ENCODE data around the gene CFD.
"Not testable (repeated sequence)": the region's sequence is repeated elsewhere in the genome, so short reads cannot be mapped to it uniquely, and the experiment has no call there.

The CFD gene

GRCh38 chr19:825897-826644 lies 33.4 kb upstream of the CFD start:
- no peak for DNase-seq (ENCODE audit: low spot score)

GRCh38 chr19:827314-827709 lies 32.2 kb upstream of the CFD start:
- DNase-seq (ENCODE audit: low spot score): no peak

- DNase-seq (ENCODE audit: low spot score): no peak
Observed at GRCh38 chr19:827710-828321, 31.6 kb upstream of the CFD start, which contains the start of gene AZU1. TSS of gene AZU1 (plus strand) at chr19:827837. CDS start at chr19:827847, 10 bp downstream.

DNA sequence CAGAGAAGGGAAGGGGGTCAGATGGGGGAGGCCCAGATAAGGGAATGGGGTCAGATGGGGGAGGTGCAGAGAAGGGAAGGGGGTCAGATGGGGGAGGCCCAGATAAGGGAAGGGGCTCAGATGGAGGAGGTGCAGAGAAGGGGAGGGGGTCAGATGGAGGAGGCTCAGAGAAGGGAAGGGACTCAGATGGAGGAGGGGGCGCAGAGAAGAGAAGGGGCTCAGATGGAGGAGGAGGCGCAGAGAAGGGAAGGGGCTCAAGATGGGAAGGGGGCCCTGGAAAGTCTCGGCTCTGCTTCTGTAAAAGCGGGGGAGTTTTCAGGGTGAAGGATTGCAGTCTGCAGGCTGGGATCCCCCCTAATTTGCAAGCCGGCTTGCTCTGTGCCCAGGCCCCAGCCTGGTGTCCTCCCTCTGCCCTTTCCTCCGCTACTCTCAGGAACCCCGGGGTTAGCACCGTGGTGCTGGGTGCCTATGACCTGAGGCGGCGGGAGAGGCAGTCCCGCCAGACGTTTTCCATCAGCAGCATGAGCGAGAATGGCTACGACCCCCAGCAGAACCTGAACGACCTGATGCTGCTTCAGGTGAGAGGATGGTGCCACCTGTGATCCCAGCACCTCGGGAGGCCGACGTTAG lies 30.2 kb upstream of the CFD start:
- no peak for DNase-seq (ENCODE audit: low spot score)

GRCh38 chr19:831407-832369 lies 27.8 kb upstream of the CFD start:
- no peak for DNase-seq (ENCODE audit: low spot score)

DNA sequence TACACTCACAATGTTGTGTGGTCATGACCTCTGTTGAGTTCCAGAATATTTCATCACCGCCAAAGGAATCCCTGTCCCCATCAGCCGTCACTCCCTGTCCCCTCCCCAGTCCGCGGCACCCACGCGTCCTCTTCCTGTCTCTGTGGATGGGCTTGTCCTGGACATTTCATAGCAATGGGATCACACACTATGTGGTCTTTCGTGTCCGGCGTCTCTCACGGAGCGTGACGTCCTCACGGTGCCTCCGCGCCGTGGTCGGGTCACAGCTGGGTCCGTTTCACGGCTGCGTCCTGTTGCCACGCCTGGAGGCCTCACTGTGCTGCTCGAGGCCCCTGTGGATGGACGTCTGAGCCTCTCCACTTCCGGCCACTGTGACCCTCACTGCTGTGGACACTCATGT lies 25.2 kb upstream of the CFD start:
- DNase-seq (ENCODE audit: low spot score): no peak

DNA sequence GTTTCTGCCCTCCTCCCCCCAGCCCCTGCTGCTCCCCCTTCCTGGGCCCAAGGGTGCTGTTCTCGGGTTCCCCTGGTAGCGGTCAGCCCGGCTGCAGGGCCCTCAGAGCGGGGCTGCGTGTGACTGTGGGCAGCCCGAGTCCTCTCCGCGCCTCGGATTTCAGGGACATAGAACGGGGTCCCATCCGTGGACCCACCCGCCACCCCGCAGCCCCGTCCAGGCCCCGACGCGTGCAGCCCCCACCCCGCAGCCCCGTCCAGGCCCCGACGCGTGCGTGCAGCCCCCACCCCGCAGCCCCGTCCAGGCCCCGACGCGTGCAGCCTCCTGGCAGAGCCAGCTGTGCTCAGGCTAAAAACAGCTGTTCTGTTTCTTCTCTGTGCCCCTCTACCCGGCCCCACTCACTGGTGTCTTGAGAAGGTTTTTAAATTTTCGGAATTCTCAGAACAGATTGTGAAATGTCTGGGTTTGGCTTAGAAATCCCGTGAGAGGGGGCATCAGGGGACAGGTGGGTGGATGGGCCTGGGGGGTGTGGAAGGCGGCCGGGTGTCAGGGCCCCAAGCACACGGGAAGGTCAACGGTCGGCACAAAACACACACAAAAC lies 24.2 kb upstream of the CFD start:
- no peak for DNase-seq (ENCODE audit: low spot score)

DNA sequence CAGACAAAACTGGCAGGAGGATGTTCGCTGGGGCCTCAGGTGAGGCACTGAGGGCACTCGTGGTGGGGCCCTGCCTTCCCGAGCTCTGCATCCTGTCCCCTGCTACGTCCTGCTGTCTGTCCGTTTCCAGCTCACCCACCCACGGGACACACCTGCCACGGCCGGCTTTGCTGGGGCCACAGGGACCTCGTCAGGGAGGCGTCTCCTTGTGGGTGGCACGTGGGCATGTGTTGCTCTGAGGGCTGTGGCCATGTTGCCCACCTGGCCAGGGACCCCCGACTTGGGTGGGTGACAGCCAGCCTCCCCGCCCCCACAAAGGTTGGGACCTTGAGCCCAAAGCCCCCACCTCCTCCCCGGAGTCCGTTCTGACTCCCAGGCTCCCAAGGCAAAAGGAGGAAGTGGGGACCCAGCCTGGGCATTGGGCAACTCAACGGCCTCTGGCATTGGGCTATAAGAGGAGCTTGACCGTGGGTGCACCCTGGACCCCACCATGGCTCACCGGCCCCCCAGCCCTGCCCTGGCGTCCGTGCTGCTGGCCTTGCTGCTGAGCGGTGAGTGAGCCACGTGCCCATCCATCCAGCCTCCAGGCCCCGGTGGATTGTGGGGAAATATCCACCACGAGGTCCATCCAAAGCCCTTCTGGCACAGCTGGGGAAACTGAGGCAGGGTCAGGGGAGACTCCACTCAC lies 18.8 kb upstream of the CFD start, which contains the start of gene PRTN3:
TSS of gene PRTN3 (plus strand) at position 481 of the 688 bp plus-strand sequence. CDS start at position 491, 10 bp downstream.
- no peak for DNase-seq (ENCODE audit: low spot score)

DNA sequence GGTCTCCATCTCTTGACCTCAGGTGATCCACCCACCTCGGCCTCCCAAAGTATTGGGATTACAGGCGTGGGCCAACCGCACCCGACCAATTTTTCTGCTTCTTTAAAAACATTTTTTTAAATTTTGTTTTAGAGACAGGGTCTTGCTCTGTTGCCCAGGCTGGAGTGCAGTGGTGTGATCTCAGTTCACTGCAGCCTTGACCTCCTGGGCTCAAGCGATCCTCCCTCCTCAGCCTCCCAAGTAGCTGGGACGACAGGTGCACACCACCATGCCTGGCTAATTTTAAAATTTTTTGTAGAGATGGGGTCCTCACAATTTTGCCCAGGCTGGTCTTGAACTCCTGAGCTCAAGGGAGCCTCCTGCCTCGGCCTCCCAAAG lies 16.7 kb upstream of the CFD start:
- not testable (repeated sequence) for DNase-seq (ENCODE audit: low spot score)

DNA sequence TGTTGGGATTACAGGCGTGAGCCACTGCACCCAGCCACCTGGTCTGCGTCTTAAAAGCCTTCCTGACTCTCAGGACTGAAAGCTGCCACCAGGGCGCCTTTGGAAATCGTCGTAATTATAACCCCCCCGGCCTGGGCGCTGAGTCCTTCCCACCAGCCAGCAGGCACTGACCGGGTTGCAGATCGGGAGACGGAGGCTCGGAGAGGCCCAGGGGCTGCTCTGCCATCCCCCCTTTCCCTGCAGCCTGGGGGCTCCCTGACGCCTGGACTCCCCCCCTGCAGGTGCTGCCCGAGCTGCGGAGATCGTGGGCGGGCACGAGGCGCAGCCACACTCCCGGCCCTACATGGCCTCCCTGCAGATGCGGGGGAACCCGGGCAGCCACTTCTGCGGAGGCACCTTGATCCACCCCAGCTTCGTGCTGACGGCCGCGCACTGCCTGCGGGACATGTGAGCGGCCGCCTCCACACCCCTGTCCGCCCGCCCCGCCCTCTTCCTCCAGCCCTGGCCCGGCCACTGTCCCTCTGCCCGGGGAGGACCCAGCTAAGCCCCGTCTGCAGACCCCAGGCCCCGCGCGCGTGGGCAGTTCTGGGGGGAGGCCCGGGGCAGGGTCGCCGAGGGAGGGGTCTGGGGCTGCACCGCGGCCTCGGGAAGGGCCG lies 16.2 kb upstream of the CFD start:
- DNase-seq (ENCODE audit: low spot score): peak; percentile 62

DNA sequence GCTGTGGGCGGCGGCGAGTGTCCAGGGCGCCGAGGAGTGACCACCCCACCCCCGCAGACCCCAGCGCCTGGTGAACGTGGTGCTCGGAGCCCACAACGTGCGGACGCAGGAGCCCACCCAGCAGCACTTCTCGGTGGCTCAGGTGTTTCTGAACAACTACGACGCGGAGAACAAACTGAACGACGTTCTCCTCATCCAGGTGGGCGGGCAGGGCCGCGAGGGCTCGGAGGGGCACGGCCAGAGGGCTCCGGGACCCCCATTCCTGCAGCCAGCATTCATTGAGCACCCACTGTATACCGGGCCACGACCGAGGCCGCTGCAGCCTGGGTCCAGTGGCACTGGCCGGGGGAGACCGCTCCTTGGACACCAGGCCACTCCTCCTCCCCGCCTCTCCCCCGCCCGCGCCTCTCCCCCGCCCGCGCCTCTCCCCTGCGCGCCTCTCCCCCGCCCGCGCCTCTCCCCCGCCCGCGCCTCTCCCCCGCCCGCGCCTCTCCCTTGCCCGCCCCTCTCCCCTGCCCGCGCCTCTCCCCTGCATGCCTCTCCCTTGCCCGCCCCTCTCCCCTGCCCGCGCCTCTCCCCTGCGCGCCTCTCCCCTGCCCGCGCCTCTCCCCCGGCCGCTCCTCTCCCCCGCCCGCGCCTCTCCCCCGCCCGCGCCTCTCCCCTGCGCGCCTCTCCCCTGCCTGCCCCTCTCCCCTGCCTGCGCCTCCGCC lies 15.5 kb upstream of the CFD start:
- no peak for DNase-seq (ENCODE audit: low spot score)

GRCh38 chr19:844546-844971 lies 14.9 kb upstream of the CFD start:
- DNase-seq (ENCODE audit: low spot score): no peak

DNA sequence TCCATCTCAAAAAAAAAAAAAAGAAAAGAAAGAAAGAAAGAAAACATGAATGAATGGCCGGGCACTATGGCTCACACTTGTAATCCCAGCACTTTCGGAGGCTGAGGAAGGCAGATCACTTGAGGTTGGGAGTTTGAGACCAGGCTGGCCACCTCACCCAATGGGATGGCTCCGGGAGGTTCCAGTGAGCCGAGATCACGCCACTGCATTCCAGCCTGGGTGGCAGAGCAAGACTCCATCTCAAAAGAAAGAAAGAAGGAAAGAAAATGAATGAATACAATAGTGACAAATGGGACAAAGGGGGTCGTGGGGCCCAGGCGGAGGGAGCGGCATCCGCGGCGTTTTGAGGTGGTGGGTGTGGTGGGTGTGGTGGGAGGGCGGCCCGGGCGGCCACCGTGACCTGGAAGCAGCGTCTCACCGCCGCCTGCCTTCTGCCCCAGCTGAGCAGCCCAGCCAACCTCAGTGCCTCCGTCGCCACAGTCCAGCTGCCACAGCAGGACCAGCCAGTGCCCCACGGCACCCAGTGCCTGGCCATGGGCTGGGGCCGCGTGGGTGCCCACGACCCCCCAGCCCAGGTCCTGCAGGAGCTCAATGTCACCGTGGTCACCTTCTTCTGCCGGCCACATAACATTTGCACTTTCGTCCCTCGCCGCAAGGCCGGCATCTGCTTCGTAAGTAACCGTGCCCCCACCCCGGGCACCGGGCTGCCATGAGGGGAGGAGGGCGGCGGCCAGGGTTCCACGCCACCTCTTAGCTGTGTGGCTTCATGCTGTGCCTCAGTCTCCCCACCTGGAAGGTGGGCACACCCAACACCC lies 13.6 kb upstream of the CFD start:
- no peak for DNase-seq (ENCODE audit: low spot score)

GRCh38 chr19:848386-848921 lies 11.0 kb upstream of the CFD start:
- no peak for DNase-seq (ENCODE audit: low spot score)

DNA sequence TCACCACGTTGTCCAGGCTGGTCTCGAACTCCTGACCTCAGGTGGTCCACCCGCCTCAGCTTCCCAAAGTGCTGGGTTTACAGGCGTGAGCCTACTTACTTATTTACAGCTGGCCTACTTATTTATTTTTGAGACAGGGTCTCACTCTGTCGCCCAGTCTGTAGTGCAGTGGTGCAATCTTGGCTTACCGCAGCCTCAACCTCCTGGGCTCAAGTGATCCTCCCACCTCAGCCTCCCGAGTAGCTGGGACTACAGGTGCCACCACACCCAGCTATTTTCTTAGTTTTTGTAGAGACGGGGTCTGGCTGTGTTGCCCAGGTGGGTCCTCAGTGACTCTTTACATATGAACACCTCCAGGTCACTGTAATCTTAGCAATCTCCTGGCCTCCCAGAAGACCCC lies 10.3 kb upstream of the CFD start:
- DNase-seq (ENCODE audit: low spot score): not testable (repeated sequence)

GRCh38 chr19:850221-850978 lies 9.1 kb upstream of the CFD start:
- peak; percentile 70 for DNase-seq (ENCODE audit: low spot score)

DNA sequence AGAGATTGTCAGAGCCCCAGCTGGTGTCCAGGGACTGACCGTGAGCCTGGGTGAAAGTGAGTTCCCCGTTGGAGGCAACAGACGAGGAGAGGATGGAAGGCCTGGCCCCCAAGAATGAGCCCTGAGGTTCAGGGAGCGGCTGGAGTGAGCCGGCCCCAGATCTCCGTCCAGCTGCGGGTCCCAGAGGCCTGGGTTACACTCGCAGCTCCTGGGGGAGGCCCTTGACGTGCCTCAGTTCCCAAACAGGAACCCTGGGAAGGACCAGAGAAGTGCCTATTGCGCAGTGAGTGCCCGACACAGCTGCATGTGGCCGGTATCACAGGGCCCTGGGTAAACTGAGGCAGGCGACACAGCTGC lies 8.5 kb upstream of the CFD start:
- no peak for DNase-seq (ENCODE audit: low spot score)

Measured in iPS-NIHi11 (cell line).